HL-60/S4 treated with retinoic acid at 250 ng/mL for 4 days and 3 days (cell line): ENCODE measurements around the gene DHX35.
"Not testable (repeated sequence)": the region's sequence is repeated elsewhere in the genome, so short reads cannot be mapped to it uniquely, and the experiment has no call there.

Source experiments
- in situ Hi-C: fragments of 300-500 bp; cut with MboI; formaldehyde crosslinking; loops from 2 replicates; pipeline ENCODE4 v1.7.0; 2022; ENCODE audit warnings: low sequenced_read_pairs

The DHX35 gene

DNA sequence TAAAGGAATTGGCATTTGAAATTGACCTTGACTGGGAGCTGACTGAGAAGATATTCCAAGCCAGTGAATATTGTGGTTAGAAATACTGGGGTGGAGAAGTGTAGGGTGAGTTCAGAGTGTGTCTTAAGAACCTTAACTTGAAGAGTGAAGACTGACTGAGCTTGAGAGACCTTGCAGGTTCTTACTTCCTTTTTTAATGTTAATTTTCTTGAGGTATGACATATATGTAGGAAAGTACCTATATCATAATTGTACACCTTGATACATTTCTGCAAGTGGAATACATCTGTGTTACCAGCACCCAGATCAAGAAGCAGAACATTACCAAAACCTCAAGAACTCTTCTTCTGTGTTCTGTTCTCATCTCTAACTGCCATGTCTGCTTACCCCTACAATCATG, 11.0 kb downstream of the DHX35 start:
- in situ Hi-C loops, result no loop called here

GRCh38 chr20:38973645-38974044, 11.5 kb downstream of the DHX35 start:
- in situ Hi-C loops, result no loop called here

GRCh38 chr20:38975539-38976120, 13.5 kb downstream of the DHX35 start:
- in situ Hi-C loops, result no loop called here

DNA sequence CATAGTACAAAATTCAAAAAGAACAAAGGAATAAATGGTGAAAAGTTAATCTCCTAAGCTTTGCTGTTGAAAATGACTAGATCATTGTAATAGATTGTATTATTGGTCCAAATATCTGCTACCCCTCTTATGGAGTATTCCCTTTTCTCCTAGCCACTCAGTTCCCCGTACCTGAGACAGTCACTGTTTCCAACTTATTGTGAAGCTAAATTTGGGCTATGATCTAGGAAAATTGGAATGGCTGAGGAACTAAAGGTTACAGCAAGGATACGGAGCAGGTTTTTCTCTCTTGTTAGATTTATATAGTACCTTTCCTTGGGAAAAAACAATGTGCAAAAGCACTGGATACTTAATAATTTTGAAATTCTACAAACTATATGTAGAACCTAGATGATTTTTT, 17.3 kb downstream of the DHX35 start:
- in situ Hi-C loops, result no loop called here

DNA sequence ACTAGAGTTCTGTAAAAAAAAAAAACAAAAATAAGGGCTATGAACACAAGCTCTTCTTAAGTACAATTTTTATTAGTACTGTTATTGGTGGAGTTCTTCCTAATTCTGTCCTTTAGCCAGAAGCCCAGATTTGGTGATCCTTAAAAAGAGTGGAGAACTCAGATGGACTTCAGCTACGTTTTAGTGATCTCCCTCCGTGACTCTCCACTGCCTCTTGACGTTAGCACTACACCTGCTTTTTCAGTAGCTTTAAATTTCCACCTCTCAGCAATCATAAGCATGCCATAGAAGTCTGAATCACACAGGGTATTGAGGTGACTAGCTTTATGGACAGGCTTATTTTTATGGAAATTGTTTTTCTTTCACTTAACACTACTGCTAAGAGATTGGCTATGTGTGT, 17.7 kb downstream of the DHX35 start:
- in situ Hi-C loops, result no loop called here

DNA sequence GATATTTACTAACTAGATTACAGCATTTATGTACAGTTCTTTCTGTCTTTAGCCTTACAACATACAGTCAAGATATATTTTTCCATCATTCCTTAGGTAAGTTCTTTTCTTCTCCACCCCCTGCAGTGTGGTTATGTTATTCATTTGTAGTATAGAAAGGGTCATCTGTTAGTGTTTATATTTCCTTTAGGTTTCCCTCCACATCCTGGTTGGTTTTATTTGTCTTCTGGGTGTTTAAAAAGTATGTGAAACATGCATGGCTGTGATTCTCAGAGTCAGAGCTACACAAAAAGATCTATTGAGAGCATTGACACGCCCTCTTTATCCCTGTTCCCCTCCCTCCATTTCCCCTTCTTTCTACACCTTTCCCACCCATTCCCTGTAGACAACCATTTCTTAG, 20.1 kb downstream of the DHX35 start:
- in situ Hi-C loops, result no loop called here

- in situ Hi-C loops, result no loop called here
Measured at GRCh38 chr20:38985060-38985459, 22.9 kb downstream of the DHX35 start.

DNA sequence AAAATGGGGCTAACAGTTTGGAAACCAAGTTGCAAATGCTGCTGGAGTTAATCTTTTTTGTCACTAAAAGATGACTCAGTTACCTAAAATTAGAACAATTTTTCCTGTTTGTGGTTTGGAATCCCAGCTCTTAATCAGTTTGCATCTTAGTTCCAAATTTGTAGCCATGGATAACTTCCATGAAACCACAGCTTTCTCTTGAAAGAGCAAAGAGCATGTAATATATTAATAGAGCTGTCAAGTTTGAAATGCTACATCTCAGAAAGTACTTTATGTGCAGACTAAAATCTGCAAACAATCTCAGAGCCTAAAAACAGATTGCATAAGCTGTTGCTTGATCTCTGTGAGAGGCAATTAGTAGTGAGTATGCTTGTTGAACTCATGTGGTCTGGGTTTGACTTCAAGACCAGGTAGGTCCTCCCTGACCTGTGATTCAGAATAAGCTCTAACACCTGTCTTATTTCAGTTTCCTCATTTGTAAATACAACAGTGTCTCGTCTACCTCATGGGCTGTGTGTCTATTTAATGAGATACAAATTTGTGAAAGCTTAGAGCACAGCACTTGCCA, 23.5 kb downstream of the DHX35 start:
- in situ Hi-C loops, result no loop called here

DNA sequence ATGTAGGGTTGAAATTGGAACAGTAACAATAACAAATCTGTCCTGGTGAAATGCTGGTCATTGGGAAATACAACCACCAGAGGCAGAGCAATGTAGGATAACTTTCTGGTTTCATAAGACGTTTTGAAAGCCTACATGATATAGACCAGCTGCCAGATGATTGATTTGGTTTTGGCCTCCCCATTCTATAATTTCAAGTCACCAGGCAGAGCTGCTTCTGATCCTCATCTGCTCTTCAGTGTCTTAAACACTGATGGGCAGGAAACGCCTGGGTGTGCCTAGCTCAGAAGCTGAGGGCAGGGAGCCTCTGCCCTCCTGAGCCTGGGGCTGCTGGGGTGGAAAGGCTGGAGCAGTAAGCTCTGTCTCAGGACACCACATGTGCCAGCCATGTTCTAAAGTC, 24.5 kb downstream of the DHX35 start:
- in situ Hi-C loops, result no loop called here

GRCh38 chr20:38987777-38988176, 25.6 kb downstream of the DHX35 start:
- in situ Hi-C loops, result no loop called here

DNA sequence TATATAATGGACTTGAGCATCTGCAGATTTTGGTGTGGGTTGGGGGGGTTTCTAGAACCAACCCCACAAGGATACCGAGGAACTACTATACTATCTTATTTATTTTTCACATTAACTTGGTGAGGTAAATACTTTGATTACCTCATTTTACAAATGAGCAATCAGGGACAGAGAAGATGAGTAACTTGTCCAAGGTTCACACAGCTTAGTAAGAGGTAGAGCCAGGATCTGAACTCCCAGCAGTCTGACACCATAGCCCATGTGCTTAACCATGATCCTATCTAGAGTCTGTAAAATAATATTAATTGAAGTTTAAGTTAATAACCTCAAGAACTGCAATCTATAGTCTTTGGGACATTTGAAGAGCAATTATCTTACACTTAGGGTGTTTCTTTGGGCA, 28.6 kb downstream of the DHX35 start:
- in situ Hi-C loops, result no loop called here

GRCh38 chr20:38991814-38992704, 29.9 kb downstream of the DHX35 start:
- in situ Hi-C loops, result no loop called here

GRCh38 chr20:38995536-38996044, 33.4 kb downstream of the DHX35 start:
- in situ Hi-C loops, result no loop called here

- in situ Hi-C loops, result not testable (repeated sequence)
Measured at GRCh38 chr20:38996866-38997265, 34.7 kb downstream of the DHX35 start.

GRCh38 chr20:38997622-38998021, 35.5 kb downstream of the DHX35 start:
- in situ Hi-C loops, result no loop called here

DNA sequence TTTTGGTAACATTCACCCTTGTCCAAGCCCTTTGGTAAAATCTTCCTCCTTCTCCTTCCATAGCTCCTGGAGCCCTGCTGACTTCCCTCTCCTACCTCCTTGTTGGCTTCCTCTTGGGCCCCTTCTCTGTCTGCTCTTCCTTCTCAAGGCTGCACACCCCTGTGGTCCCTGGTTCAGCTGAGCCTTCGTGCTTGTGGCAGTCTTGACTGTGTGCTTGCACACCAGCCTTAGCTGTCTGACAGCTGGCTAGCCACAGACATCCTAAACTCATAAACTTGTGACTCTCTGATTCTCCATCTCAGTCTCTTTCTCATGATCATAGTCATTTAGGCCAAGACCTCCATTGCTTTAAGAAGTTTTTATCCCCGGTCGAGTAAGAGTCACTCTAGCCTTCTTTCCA, 37.1 kb downstream of the DHX35 start:
- in situ Hi-C loops, result no loop called here

GRCh38 chr20:38999965-39000910, 38.1 kb downstream of the DHX35 start:
- in situ Hi-C loops, result no loop called here

GRCh38 chr20:39004508-39004907, 42.4 kb downstream of the DHX35 start:
- in situ Hi-C loops, result no loop called here

DNA sequence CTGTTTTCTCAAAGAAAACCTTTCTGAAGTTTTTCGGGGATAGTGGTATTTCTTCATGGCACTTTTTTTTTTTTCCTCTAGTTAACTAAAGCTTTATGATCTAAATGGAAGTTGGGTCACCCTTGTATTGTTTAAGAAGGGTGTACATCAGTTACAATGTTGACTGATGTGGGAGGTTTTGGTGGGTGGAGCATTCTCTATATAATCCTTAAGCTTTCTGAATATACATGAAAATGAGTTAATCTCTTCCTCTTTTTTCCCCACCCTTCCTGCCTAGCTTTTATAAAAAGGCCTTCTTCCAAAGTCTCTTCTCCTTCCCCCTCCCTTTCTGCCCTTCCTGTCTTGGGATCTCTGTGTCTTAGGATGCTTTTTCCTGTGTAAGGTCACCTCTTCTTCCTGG, 47.2 kb downstream of the DHX35 start:
- in situ Hi-C loops, result no loop called here

- in situ Hi-C loops, result no loop called here
Measured at GRCh38 chr20:39010496-39010895, 48.4 kb downstream of the DHX35 start.

- in situ Hi-C loops, result no loop called here
Measured at GRCh38 chr20:39013662-39014109, 51.5 kb downstream of the DHX35 start.
